HG03060 (cell line): ENCODE data around the gene NRM.

ENCODE experiments used
- ATAC-seq: cut with Tn5 transposase; IDR thresholded peaks from one replicate; pipeline ENCODE4 v1.9.1; 2021; ENCODE audit warnings: low read depth, moderate number of reproducible peaks; ENCODE audit not compliant: unreplicated experiment

Gene NRM

GRCh38 chr6:30689022-30689865 lies 1.5 kb downstream of the NRM start:
- ATAC-seq = no peak

DNA sequence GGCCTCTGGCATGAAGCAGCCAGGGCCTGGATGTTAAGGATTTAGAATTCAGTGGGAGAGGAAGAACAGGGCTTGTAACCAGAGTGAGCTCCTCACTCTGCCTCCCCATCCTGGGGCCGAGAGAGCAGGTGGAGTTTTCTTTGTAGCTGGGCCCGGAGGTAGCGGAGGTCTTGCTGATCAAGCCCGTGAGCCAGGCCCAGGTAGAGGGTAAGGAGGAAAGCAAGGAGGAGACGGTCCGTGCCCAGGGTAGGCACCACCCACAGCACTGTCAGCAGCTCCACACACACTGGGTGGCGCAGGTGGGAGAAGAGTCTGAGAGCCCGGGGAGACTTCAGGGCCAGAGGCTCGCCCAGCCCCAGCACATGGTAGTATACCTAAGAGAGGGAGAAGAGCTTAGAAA lies 2.2 kb downstream of the NRM start:
- no peak for ATAC-seq

GRCh38 chr6:30687659-30688431 lies 2.9 kb downstream of the NRM start:
- ATAC-seq = no peak

DNA sequence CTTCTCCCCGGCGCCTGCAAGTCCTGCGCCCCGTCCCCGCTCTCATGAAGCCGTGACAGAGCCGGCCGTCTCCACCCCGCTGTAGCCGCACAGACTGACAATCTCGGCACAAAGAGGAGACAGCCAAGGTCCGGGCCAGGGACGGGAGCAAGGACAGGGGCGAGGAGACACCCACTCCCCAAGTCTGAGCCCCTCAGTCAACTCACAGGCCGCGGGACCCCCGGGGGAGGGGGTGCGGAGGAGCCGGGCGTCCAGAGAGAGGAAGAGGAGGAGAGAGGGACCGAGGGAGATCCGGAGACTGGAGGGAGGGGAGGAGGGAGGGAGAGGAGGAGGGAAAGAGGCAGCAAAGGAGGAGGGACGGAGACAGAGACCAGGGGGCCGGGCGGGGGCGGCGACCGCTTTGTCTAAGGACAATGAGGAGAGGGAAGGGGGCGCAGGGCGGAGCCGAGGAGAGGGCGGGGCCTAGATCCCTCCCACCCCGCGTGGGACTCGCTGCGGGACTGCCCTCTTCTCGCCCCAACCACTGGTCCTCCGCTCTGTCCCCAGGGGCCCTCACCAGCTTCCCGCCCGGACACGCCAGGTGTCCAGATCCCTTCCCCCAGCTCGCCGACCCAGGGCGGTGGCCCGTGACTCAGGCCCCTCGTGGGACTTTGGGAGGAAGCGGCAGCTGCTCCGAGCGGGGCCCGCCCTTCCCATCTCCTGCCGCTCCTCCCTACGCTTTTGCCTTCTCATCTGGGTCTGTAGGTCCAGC lies 3.7 kb downstream of the NRM start:
- no peak for ATAC-seq

- ATAC-seq = no peak
These were observed 4.5 kb downstream of the NRM start, which contains the start of gene PPP1R18 for GRCh38 chr6:30686009-30686907. TSS of gene PPP1R18 (minus strand) at chr6:30686645. CDS start at chr6:30686018, 627 bp downstream.

- ATAC-seq = no peak
These were observed 5.4 kb downstream of the NRM start for GRCh38 chr6:30685157-30686008.

DNA sequence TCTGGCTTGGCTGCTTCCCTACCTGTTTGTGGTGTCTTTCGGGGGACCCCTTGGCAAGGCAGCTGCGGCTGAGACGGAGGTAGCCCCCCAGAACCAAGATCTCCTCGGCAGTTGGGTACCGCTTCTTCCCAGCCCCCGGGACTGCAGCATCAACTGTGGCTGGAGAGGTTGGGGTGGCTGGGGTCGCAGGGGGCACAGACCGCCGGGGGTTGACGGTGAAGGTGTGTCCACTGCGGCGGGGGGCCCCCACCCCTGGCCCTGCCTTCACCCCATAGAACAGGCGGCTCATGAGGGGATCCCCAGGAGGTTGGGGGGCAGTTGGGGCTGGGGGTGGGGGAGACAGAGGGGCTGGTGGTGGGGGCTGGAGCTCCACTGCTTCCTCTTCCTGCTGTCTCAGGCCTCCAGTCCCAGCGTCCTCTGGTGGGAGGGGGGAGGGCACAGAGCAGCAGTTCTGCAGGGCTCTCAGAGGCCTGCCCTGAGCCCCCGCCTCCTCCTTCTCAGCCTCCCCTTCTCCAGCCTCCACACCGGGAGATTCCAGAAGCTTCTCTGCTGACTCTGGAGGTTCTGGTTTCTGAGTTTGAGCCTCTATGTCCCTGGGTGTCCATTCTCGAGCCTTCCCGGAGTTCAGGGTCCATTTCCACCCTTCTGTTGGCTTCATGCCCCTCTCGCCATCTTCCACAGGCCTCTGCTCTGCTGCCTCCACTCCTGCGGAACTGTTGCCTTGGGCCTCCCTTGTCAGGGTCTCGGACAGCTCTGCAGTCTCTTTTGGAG lies 6.2 kb downstream of the NRM start:
- ATAC-seq = no peak

DNA sequence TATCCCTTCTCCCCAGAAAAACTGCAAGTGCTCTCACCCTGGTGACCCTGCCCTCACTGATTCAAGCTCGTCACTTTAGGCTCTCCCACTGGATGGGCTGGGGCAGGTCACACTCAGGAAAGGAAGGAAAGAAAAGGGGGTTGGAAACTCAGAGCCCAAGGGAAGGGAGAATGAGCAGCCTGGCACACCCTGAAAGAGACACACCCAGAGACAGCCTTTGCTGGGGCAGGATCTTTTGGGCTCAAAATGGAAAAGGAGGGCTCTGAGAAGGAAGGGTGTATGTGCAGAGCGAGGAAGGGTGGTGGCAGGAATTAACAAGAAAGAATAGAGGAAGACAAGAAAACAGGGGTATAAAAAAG lies 6.8 kb downstream of the NRM start:
- ATAC-seq = no peak

DNA sequence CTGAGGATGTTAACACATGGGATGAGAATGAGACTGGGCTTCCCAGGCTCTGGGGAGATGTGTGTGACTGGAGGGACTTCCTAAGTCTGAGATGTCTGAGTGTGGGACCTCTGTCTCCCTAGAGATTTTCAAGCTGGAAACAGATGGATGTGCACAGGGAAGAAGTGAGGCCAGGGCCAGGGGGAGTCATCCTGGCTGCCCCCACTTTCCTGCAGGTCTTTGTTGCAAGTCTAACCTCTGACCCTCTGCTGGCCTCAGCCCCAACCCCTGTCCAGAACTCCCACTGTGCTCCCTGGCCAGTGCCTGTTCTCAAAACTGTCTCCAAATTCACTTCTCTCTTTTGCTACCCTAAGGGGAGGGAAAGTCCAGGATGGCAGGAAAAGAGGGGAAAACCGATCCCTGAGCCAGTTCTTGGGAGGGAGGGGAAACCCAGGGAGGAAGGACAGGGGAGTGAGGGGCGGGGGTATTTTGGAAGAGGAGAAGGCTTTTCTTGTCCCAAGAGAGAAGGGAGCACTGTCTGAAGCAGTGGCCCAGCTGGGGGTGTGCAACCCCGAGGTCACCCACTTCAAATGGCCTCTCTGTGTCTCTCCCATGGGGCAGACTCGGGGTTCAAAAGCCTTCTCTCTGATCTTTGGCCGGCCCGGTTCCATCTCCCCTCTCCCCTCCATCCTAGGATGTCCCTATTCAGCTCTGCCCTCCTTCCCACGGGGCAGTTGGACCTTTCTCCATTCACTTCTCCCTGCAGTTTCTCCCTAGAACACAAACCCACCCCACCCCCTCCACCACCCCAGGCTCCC lies 7.4 kb downstream of the NRM start:
- no peak for ATAC-seq

DNA sequence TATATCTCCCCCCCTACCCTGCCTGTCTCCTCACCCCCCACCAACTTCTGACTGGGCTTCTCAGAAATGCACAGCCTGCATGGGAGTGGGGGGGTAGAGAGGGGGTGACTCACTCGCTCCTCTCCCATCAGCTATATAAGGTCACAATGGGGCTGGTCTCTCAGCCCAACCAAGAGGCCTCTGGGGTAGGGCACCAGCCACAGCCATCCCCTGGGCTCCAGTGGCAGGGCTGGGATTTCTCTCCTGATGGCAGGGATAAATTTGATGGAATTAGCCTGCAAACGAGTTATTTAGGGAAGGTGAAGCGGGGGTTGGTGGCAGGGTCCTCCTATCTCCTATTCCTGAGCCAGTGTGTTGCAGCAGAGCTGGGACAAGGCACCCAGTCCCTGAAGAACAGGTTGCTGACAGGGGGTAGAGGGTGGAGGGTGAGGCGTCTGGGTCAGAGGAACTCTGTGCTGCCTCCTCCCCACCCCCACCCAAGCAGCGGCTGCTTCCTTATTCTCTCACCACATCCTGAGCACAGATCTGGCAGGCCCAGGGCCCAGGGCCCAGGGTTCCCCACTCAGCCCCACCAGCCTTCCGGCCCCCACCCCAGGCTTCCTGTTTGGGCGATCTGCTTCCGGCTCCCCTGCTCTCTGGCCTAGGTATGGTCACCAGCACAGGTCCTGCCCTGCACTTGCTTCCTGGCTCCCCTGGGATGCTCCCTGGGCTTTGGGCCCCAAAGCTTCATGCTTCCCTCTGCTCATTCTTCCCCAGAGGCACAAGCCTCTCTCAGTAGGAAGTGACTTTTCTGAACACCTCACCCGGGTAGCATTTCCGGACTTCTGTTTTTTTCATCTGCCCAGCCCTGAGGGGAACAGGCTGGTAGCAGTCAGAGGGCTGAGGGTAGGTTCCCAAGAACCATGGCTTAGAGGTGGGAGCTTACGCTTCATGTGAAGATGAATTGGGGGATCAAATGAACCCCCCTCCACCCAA lies 8.4 kb downstream of the NRM start:
- no peak for ATAC-seq

GRCh38 chr6:30681766-30682142 lies 9.0 kb downstream of the NRM start:
- no peak for ATAC-seq

- no peak for ATAC-seq
These were observed 10.8 kb downstream of the NRM start for GRCh38 chr6:30679765-30680535.

- no peak for ATAC-seq
These were observed 11.6 kb downstream of the NRM start for GRCh38 chr6:30678964-30679726.

DNA sequence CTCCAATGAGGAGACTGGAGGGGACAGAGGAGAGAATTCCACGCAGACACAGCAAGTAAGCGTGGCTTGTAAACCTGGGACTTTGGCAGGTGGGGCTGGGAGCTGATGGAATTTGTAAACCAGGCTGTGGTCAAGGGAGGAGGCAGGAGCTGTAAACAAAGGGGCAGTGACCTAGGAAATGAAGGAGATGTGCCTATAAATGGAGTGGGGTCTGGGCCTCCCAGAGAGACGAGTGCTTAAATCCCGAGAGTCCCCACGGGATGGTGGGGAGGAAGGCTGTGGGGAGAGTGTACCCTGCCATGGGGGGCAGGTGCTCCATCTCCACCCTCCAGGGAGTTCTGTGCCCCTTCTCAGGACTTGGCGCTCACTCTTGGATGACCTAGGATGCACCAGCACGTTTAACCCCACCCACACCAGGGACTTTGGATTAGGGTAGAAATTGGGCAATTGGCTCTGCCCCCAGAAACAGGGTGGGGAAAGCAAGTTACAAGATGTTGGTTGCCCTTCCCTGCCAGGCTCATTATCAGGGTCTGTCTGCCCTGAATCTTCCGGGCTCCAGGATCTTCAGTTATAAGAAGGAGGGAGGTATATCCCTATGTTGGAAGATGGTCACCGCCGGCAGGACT lies 14.0 kb downstream of the NRM start:
- ATAC-seq = no peak
